ENCODE data around the gene ZBED6.

- TF ChIP-seq TAF1 (conservative IDR thresholded peaks at IDR 0.05) (no peak), CTCF (IDR thresholded peaks at IDR 0.05; ENCODE audit: low read depth, low read length, missing input control) (no peak), MAX (IDR thresholded peaks at IDR 0.05) (no peak), RAD21 (IDR thresholded peaks at IDR 0.05) (no peak), REST (IDR thresholded peaks at IDR 0.05) (no peak), JUND (IDR thresholded peaks at IDR 0.05) (no peak), GABPA (IDR thresholded peaks at IDR 0.05 in 1 of 2, conservative IDR thresholded peaks at IDR 0.05 in 1 of 2) (no peak)
Measured at GRCh38 chr1:203777596-203777995, 17.8 kb upstream of the ZBED6 start.
